Measurements from ENCODE around the gene INHBB. TPM values are rescaled to one million over a fixed set of nuclear protein-coding genes. Genes with fewer than 3 reads are reported as not detected.
A peak's percentile ranks its signal among the peaks of the same experiment; 100 is the strongest.
"Not testable (repeated sequence)": the region's sequence is repeated elsewhere in the genome, so short reads cannot be mapped to it uniquely, and the experiment has no call there.

Gene INHBB
- total RNA-seq, 2 donors from 2014 or later: not detected

- Mint-ChIP-seq H3K36me3 (no peaks in the 10 kb centered on the region), H3K27me3 (peaks cover 8 to 12% of the 10 kb centered on the region in 2 donors), H3K9me3 (no peaks in the 10 kb centered on the region), H3K4me3 (no peak overlapping the region), H3K4me1 (ENCODE audit: low read depth in 2 of 2) (no peaks in the 10 kb centered on the region), H3K27ac (no peak overlapping the region)
- no peak for DNase-seq (ENCODE audit: low spot score)
- ATAC-seq: no peak
These were observed 26.1 kb upstream of the INHBB start for GRCh38 chr2:120319686-120320317.

GRCh38 chr2:120320318-120320851 lies 25.6 kb upstream of the INHBB start:
- Mint-ChIP-seq H3K36me3 (no peaks in the 10 kb centered on the region), H3K27ac (no peak overlapping the region), H3K9me3 (no peaks in the 10 kb centered on the region), H3K4me3 (no peak overlapping the region), H3K27me3 (peaks cover 2 to 7% of the 10 kb centered on the region in 2 donors), H3K4me1 (ENCODE audit: low read depth in 2 of 2) (no peaks in the 10 kb centered on the region)
- ATAC-seq: no peak
- DNase-seq (ENCODE audit: low spot score): no peak

- H3K4me1 Mint-ChIP-seq (ENCODE audit: low read depth in 2 of 2); H3K27me3 Mint-ChIP-seq; H3K36me3 Mint-ChIP-seq; H3K9me3 Mint-ChIP-seq; H3K27ac Mint-ChIP-seq; ATAC-seq; H3K4me3 Mint-ChIP-seq; DNase-seq (ENCODE audit: low spot score): not testable (repeated sequence)
These were observed 24.9 kb upstream of the INHBB start for GRCh38 chr2:120320887-120321556.

- Mint-ChIP-seq H3K27ac (no peak overlapping the region), H3K4me3 (no peak overlapping the region), H3K36me3 (no peaks in the 10 kb centered on the region), H3K9me3 (no peaks in the 10 kb centered on the region), H3K27me3 (peaks cover 0 to 7% of the 10 kb centered on the region in 2 donors), H3K4me1 (ENCODE audit: low read depth in 2 of 2) (no peaks in the 10 kb centered on the region)
- no peak for ATAC-seq
- no peak for DNase-seq (ENCODE audit: low spot score)
These were observed 24.1 kb upstream of the INHBB start for GRCh38 chr2:120321721-120322284.

GRCh38 chr2:120322329-120322728 lies 23.6 kb upstream of the INHBB start:
- Mint-ChIP-seq H3K4me3 (no peak overlapping the region), H3K9me3 (no peaks in the 10 kb centered on the region), H3K36me3 (no peaks in the 10 kb centered on the region), H3K27ac (no peak overlapping the region), H3K27me3 (peaks cover 0 to 10% of the 10 kb centered on the region in 2 donors), H3K4me1 (ENCODE audit: low read depth in 2 of 2) (no peaks in the 10 kb centered on the region)
- no peak for ATAC-seq
- no peak for DNase-seq (ENCODE audit: low spot score)

GRCh38 chr2:120323214-120323613 lies 22.7 kb upstream of the INHBB start:
- no peaks in the 10 kb centered on the region for H3K4me1 Mint-ChIP-seq (ENCODE audit: low read depth in 2 of 2)
- DNase-seq (ENCODE audit: low spot score) (no peak), ATAC-seq (no peak)
- no peak overlapping the region for H3K4me3 Mint-ChIP-seq
- H3K9me3 Mint-ChIP-seq: no peaks in the 10 kb centered on the region
- no peak overlapping the region for H3K27ac Mint-ChIP-seq
- H3K36me3 Mint-ChIP-seq: no peaks in the 10 kb centered on the region
- peaks cover 0 to 10% of the 10 kb centered on the region in 2 donors for H3K27me3 Mint-ChIP-seq

GRCh38 chr2:120323807-120324399 lies 22.0 kb upstream of the INHBB start:
- Mint-ChIP-seq H3K27me3 (peaks cover 0 to 9% of the 10 kb centered on the region in 2 donors), H3K27ac (peak overlapping the region in 1 of 2 donors; percentile 31), H3K4me3 (no peak overlapping the region), H3K36me3 (no peaks in the 10 kb centered on the region), H3K9me3 (no peaks in the 10 kb centered on the region), H3K4me1 (ENCODE audit: low read depth in 2 of 2) (no peaks in the 10 kb centered on the region)
- no peak for DNase-seq (ENCODE audit: low spot score)
- ATAC-seq: peak in 1 of 2 donors; percentile 20

GRCh38 chr2:120324933-120325332 lies 21.0 kb upstream of the INHBB start:
- ATAC-seq (no peak), DNase-seq (ENCODE audit: low spot score) (no peak)
- Mint-ChIP-seq H3K9me3 (no peaks in the 10 kb centered on the region), H3K4me3 (no peak overlapping the region), H3K27me3 (peaks cover 0 to 11% of the 10 kb centered on the region in 2 donors), H3K27ac (no peak overlapping the region), H3K4me1 (ENCODE audit: low read depth in 2 of 2) (no peaks in the 10 kb centered on the region), H3K36me3 (no peaks in the 10 kb centered on the region)

- Mint-ChIP-seq H3K36me3 (no peaks in the 10 kb centered on the region), H3K27me3 (peaks cover 0 to 12% of the 10 kb centered on the region in 2 donors), H3K9me3 (no peaks in the 10 kb centered on the region), H3K4me3 (no peak overlapping the region), H3K27ac (no peak overlapping the region), H3K4me1 (ENCODE audit: low read depth in 2 of 2) (no peaks in the 10 kb centered on the region)
- no peak for DNase-seq (ENCODE audit: low spot score)
- ATAC-seq: no peak
These were observed 19.9 kb upstream of the INHBB start for GRCh38 chr2:120326066-120326465.

GRCh38 chr2:120330946-120331822 lies 14.8 kb upstream of the INHBB start:
- no peaks in the 10 kb centered on the region for H3K9me3 Mint-ChIP-seq
- H3K36me3 Mint-ChIP-seq: no peaks in the 10 kb centered on the region
- DNase-seq (ENCODE audit: low spot score): no peak
- no peaks in the 10 kb centered on the region for H3K4me1 Mint-ChIP-seq (ENCODE audit: low read depth in 2 of 2)
- H3K27ac Mint-ChIP-seq: no peak overlapping the region
- H3K27me3 Mint-ChIP-seq: peaks cover 25 to 31% of the 10 kb centered on the region in 2 donors
- H3K4me3 Mint-ChIP-seq: no peak overlapping the region
- no peak for ATAC-seq

- Mint-ChIP-seq H3K4me3 (no peak overlapping the region), H3K9me3 (no peaks in the 10 kb centered on the region), H3K27me3 (peaks cover 25 to 38% of the 10 kb centered on the region in 2 donors), H3K36me3 (no peaks in the 10 kb centered on the region), H3K4me1 (ENCODE audit: low read depth in 2 of 2) (no peaks in the 10 kb centered on the region), H3K27ac (no peak overlapping the region)
- ATAC-seq (no peak), DNase-seq (ENCODE audit: low spot score) (no peak)
These were observed 14.0 kb upstream of the INHBB start for GRCh38 chr2:120331903-120332302.

GRCh38 chr2:120332384-120332783 lies 13.6 kb upstream of the INHBB start:
- Mint-ChIP-seq H3K36me3 (no peaks in the 10 kb centered on the region), H3K27me3 (peaks cover 24 to 43% of the 10 kb centered on the region in 2 donors), H3K4me3 (no peak overlapping the region), H3K9me3 (no peaks in the 10 kb centered on the region), H3K4me1 (ENCODE audit: low read depth in 2 of 2) (no peaks in the 10 kb centered on the region), H3K27ac (no peak overlapping the region)
- no peak for DNase-seq (ENCODE audit: low spot score)
- no peak for ATAC-seq

GRCh38 chr2:120334068-120334467 lies 11.9 kb upstream of the INHBB start:
- Mint-ChIP-seq H3K9me3 (no peaks in the 10 kb centered on the region), H3K27me3 (peaks cover 35 to 59% of the 10 kb centered on the region in 2 donors), H3K4me3 (no peak overlapping the region), H3K27ac (no peak overlapping the region), H3K4me1 (ENCODE audit: low read depth in 2 of 2) (no peaks in the 10 kb centered on the region), H3K36me3 (no peaks in the 10 kb centered on the region)
- DNase-seq (ENCODE audit: low spot score) (no peak), ATAC-seq (no peak)

Measured in natural killer cell treated with Interleukin-12 subunit alpha and Interleukin-12 subunit beta and Interleukin-15 and Interleukin-18, amount 100 ng/mL, for 72 hours (primary cell).